Suprapubic skin (tissue), 4 donors: ENCODE data around the gene HIVEP3. TPM values are rescaled to one million over a fixed set of nuclear protein-coding genes. Genes with fewer than 3 reads are reported as not detected.

Experiments
- DNase-seq, 2 donors: peaks; one replicate each; pipeline ENCODE4 v3.0.0-alpha.2; 2019; ENCODE audit warnings: low spot score in 2 of 2
- H3K27ac ChIP-seq: fragments of 200-600 bp; sonication (generic); one replicate; pipeline ENCODE4 v1.5.1; 2019
- H3K27me3 ChIP-seq: fragments of 200-600 bp; sonication (generic); one replicate; pipeline ENCODE4 v1.5.1; 2019
- H3K36me3 ChIP-seq: fragments of 200-600 bp; sonication (generic); one replicate; pipeline ENCODE4 v1.5.1; 2019
- H3K4me1 ChIP-seq: fragments of 200-600 bp; sonication (generic); one replicate; pipeline ENCODE4 v1.5.1; 2019
- H3K4me3 ChIP-seq: fragments of 200-600 bp; sonication (generic); one replicate; pipeline ENCODE4 v1.5.1; 2019; ENCODE audit warnings: mild to moderate bottlenecking
- H3K9me3 ChIP-seq: fragments of 200-600 bp; sonication (generic); one replicate; pipeline ENCODE4 v1.5.1; 2019
- EP300 ChIP-seq: sonication (generic); formaldehyde crosslinking; IDR thresholded peaks from one replicate; pipeline ENCODE4 v1.6.1; 2017; ENCODE audit warnings: antibody characterized with exemption
- POLR2A ChIP-seq, 2 donors: fragments of 450-650 bp; IDR thresholded peaks; one replicate each; pipeline ENCODE4 v1.6.1; 2017; ENCODE audit warnings: antibody characterized with exemption in 2 of 2, mild to moderate bottlenecking in 2 of 2, moderate library complexity in 2 of 2
- POLR2AphosphoS5 ChIP-seq, 3 donors: sonication (generic); formaldehyde crosslinking; IDR thresholded peaks; one replicate each; pipeline ENCODE4 v1.6.1; 2017; ENCODE audit warnings: antibody characterized with exemption in 3 of 3
- WGBS: methylation state at CpG from one replicate; pipeline ENCODE4 v1.1.5; 2018; 5-methylcytosine and 5-hydroxymethylcytosine counted together
- total RNA-seq, 4 donors: library from RNA; depleted of rRNA; stranded (reverse); fragments of >200 nt; gene quantifications; one replicate each; pipeline ENCODE4 v1.1.0, GENCODE V29; 2016
- TF ChIP-seq, protein P1 (sequence below), 2 donors: fragments of 200-600 bp in 1 of 2; fragments of 450-650 bp in 1 of 2; sonication (generic) in 1 of 2; IDR thresholded peaks; one replicate each; pipeline ENCODE4 v1.5.1; 2016 to 2019; ENCODE audit warnings: antibody characterized with exemption in 2 of 2, mild to moderate bottlenecking in 1 of 2, moderate library complexity in 1 of 2

HIVEP3 gene
- total RNA-seq, 4 donors from 2014 or later: 11.3 to 23.9 (median 18.3) TPM

DNA sequence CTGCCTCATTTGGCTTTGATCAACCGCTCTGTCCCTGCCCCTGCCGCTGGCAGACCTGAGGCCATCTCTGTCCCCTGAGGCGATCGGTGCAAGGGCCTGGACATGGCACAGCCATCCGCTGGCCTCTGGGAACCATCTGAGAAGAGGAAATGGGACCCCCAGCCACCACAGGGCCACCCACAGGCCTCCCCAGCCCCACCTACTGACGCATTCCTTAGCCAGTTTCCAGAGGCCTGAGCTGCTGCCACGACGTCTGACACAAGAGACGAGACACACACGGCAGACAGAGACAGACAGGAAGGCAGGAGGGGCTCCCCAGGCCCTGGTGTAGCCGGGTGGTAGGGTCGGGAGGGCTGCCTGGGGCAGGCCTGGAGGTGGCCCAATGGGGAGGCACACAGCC is 397.0 kb downstream of the HIVEP3 start:
- no peak for DNase-seq
- Histone ChIP-seq H3K4me3 (no peak overlapping the region), H3K27me3 (no peaks in the 10 kb centered on the region), H3K9me3 (no peaks in the 10 kb centered on the region), H3K36me3 (peaks cover 5% of the 10 kb centered on the region), H3K4me1 (peaks cover 3% of the 10 kb centered on the region), H3K27ac (no peak overlapping the region)
- 86% methylated on average over 6 of the region's 12 CpGs for WGBS
- TF ChIP-seq POLR2AphosphoS5 (IDR thresholded peaks at IDR 0.05): no peak
- TF ChIP-seq POLR2A (IDR thresholded peaks at IDR 0.05): no peak
- TF ChIP-seq EP300: no peak
- TF ChIP-seq, protein P1, sequence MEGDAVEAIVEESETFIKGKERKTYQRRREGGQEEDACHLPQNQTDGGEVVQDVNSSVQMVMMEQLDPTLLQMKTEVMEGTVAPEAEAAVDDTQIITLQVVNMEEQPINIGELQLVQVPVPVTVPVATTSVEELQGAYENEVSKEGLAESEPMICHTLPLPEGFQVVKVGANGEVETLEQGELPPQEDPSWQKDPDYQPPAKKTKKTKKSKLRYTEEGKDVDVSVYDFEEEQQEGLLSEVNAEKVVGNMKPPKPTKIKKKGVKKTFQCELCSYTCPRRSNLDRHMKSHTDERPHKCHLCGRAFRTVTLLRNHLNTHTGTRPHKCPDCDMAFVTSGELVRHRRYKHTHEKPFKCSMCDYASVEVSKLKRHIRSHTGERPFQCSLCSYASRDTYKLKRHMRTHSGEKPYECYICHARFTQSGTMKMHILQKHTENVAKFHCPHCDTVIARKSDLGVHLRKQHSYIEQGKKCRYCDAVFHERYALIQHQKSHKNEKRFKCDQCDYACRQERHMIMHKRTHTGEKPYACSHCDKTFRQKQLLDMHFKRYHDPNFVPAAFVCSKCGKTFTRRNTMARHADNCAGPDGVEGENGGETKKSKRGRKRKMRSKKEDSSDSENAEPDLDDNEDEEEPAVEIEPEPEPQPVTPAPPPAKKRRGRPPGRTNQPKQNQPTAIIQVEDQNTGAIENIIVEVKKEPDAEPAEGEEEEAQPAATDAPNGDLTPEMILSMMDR (IDR thresholded peaks at IDR 0.05): no peak

DNA sequence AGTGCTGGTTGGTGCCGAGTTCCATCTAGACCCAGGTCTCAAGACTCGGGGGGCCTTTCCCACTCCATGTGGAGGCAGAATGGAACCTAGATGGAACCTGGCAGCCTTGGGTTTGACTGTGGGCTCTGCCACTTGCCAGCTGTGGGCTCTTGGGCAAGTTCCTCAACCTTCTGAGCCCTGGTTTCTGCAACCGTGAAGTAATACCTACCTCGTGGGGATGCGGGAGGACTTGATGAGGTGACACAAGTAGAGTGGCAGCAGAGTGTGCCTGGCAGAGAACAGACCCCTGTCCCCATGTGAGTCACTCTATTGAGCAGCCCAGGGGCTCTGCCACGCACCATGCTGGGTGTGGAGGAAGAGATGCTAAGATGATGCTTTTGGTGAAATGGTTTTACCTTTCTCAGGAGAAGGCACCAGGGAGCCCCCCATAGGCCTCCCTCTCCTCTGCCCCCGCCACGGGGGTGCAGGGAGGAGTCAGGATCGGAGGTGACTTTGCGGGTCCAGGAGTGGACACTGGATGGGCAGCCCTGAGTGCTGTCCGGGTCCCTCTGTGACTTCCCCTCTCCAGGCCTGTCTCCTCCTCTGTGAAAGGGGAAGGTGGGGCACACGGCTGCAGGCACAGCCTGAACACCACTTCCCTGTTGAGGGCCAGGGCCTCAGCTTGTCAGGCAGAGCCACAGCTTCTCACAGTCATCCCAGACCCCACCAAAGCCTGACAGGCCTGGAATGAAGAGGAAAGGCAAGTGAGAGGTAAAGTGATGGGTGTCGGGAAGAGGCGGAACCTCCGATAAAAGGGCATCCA is 397.6 kb downstream of the HIVEP3 start:
- Histone ChIP-seq H3K4me1 (peaks cover 9% of the 10 kb centered on the region), H3K4me3 (no peak overlapping the region), H3K27ac (no peak overlapping the region), H3K27me3 (no peaks in the 10 kb centered on the region), H3K36me3 (peaks cover 5% of the 10 kb centered on the region), H3K9me3 (no peaks in the 10 kb centered on the region)
- no peak for DNase-seq
- 85% methylated on average over 12 of the region's 15 CpGs for WGBS
- TF ChIP-seq, protein P1 (IDR thresholded peaks at IDR 0.05): no peak
- TF ChIP-seq EP300 (no peak), POLR2AphosphoS5 (IDR thresholded peaks at IDR 0.05) (no peak), POLR2A (IDR thresholded peaks at IDR 0.05) (no peak)

DNA sequence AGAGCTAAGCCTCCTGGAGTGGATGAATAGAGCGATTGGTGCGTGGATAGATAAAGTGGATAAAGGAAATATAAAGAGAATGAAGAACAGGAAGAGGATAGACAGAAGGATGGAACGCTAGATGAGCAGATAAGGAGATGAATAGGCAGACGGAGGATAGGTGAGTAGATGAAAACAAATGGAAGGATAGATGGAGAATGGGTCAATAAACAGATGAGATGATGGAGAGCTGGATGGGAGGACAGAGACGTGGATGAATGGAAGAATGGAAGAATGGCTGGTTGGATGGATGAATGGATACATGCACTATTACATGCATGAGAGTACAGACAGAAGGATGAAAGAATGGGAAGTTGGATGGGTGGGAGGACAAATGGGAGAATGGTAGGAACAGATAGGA is 399.1 kb downstream of the HIVEP3 start:
- TF ChIP-seq, protein P1 (IDR thresholded peaks at IDR 0.05): no peak
- TF ChIP-seq POLR2A (IDR thresholded peaks at IDR 0.05) (no peak), POLR2AphosphoS5 (IDR thresholded peaks at IDR 0.05) (no peak), EP300 (no peak)
- no peaks in the 10 kb centered on the region for H3K27me3 ChIP-seq
- no peak overlapping the region for H3K27ac ChIP-seq
- DNase-seq: no peak
- H3K4me3 ChIP-seq: no peak overlapping the region
- WGBS: 91% methylated on average over 5 of the region's 5 CpGs
- no peaks in the 10 kb centered on the region for H3K9me3 ChIP-seq
- peaks cover 5% of the 10 kb centered on the region for H3K36me3 ChIP-seq
- H3K4me1 ChIP-seq: peaks cover 21% of the 10 kb centered on the region

DNA sequence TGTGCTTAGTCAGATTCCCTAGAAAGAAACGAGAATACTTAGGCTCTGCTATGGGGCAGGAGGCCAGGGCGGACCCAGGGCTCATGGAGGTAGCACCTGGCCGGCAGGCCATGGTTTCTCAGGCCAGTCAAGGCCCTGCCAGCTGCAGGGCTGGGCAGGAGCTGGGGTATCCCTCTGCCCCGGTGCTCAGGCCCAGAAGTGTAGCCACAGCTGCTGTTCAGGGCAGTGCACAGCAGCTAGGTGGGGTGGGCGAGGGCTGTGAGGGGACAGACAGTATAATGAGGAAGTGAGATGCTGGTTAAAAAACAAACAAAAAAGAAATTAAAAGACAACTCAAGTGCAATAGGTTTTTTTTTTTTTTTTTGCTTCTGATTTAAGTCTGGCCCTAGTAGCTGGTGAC is 400.3 kb downstream of the HIVEP3 start:
- WGBS: 83% methylated on average over 5 of the region's 5 CpGs
- H3K27me3 ChIP-seq: no peaks in the 10 kb centered on the region

DNA sequence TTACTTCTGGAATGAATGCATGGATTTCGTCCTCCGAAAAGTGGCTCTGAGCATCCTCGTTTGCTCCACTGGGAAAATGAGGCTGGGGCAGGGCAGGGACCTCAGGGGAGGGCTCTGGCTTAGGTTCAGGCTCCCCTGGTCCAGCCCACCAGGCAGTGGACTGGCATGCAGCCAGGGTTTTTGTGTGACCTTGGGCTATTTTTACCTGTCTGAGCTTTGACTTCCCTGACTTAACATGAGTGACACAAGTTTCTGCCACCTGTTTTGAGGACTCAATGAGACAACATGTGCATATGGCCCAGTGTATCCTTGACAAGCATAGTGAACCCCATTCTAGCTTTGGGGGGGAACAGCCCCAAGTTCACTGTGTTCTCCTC is 401.7 kb downstream of the HIVEP3 start:
- no peak for DNase-seq

More for the DNA sequence above, 400.3 kb downstream of the HIVEP3 start:
- no peak for TF ChIP-seq POLR2AphosphoS5 (IDR thresholded peaks at IDR 0.05)
- no peak for TF ChIP-seq EP300
- TF ChIP-seq POLR2A (IDR thresholded peaks at IDR 0.05): no peak
- TF ChIP-seq, protein P1 (IDR thresholded peaks at IDR 0.05): no peak
- no peaks in the 10 kb centered on the region for H3K9me3 ChIP-seq
- H3K4me3 ChIP-seq: no peak overlapping the region
- peaks cover 1% of the 10 kb centered on the region for H3K36me3 ChIP-seq
- H3K4me1 ChIP-seq: peaks cover 21% of the 10 kb centered on the region
- DNase-seq: no peak
- no peak overlapping the region for H3K27ac ChIP-seq

More for the DNA sequence above, 401.7 kb downstream of the HIVEP3 start:
- H3K27me3 ChIP-seq: no peaks in the 10 kb centered on the region
- no peak overlapping the region for H3K4me3 ChIP-seq
- WGBS: 51% methylated on average over 3 of the region's 3 CpGs
- H3K27ac ChIP-seq: no peak overlapping the region
- peaks cover 4% of the 10 kb centered on the region for H3K36me3 ChIP-seq
- no peaks in the 10 kb centered on the region for H3K9me3 ChIP-seq
- TF ChIP-seq POLR2AphosphoS5 (IDR thresholded peaks at IDR 0.05) (no peak), EP300 (no peak), POLR2A (IDR thresholded peaks at IDR 0.05) (no peak)
- H3K4me1 ChIP-seq: peaks cover 21% of the 10 kb centered on the region
